DOHH2 (cell line): ENCODE data around the gene CD79A.
A peak's percentile ranks its signal among the peaks of the same experiment; 100 is the strongest.

Experiments
- H3F3A ChIP-seq: fragments of 200-600 bp; sonication (generic), shearing (Covaris generic); 2 replicates; pipeline ENCODE4 v1.6.0; 2016; ENCODE audit warnings: antibody characterized with exemption, mild to moderate bottlenecking; ENCODE audit not compliant: control insufficient read depth, insufficient read depth
- H3K27ac ChIP-seq: fragments of 200-600 bp; sonication (generic); 2 replicates; pipeline ENCODE4 v1.5.1; 2014; ENCODE audit warnings: low read depth, mild to moderate bottlenecking, low read length, moderate library complexity
- H3K27me3 ChIP-seq: fragments of 200-600 bp; sonication (generic); 2 replicates; pipeline ENCODE4 v1.6.1; 2014; ENCODE audit warnings: mild to moderate bottlenecking, low read length, mixed read lengths; ENCODE audit not compliant: control insufficient read depth
- H3K36me3 ChIP-seq: fragments of 200-600 bp; sonication (generic); 2 replicates; pipeline ENCODE4 v1.6.1; 2014; ENCODE audit warnings: mild to moderate bottlenecking, low read length, moderate library complexity, mixed read lengths; ENCODE audit not compliant: control insufficient read depth
- H3K4me1 ChIP-seq: fragments of 200-600 bp; sonication (generic); 2 replicates; pipeline ENCODE4 v1.6.1; 2014; ENCODE audit warnings: mild to moderate bottlenecking, low read length, mixed read lengths; ENCODE audit not compliant: control insufficient read depth
- H3K4me2 ChIP-seq: fragments of 200-600 bp; sonication (generic); 2 replicates; pipeline ENCODE4 v1.6.0; 2014; ENCODE audit warnings: mild to moderate bottlenecking, low read length, moderate library complexity
- H3K4me3 ChIP-seq: fragments of 200-600 bp; sonication (generic); 2 replicates; pipeline ENCODE4 v1.5.1; 2014; ENCODE audit warnings: mild to moderate bottlenecking, low read length, mixed read lengths
- H3K79me2 ChIP-seq: fragments of 200-600 bp; sonication (generic); 2 replicates; pipeline ENCODE4 v1.6.1; 2014; ENCODE audit warnings: mild to moderate bottlenecking, low read length, mixed read lengths; ENCODE audit not compliant: control insufficient read depth
- H3K9me2 ChIP-seq: fragments of 200-600 bp; sonication (generic); replicated peaks from 2 replicates; pipeline ENCODE4 v1.6.1; 2014; ENCODE audit warnings: mild to moderate bottlenecking, low read length, mixed read lengths; ENCODE audit not compliant: control insufficient read depth
- H3K9me3 ChIP-seq: fragments of 200-600 bp; sonication (generic); 2 replicates; pipeline ENCODE4 v1.6.1; 2014; ENCODE audit warnings: antibody characterized with exemption, low read length, mixed read lengths; ENCODE audit not compliant: control insufficient read depth, insufficient read depth
- H4K20me1 ChIP-seq: fragments of 200-600 bp; sonication (generic); 2 replicates; pipeline ENCODE4 v1.6.0; 2014; ENCODE audit warnings: low read depth, mild to moderate bottlenecking, antibody characterized with exemption, low read length, moderate library complexity; ENCODE audit not compliant: control insufficient read depth, insufficient read depth
- EZH2phosphoT487 ChIP-seq: fragments of 200-600 bp; sonication (generic); IDR thresholded peaks from 2 replicates; pipeline ENCODE4 v1.6.1; 2017; ENCODE audit warnings: borderline replicate concordance, mild to moderate bottlenecking, antibody characterized with exemption, low read length, moderate library complexity, mixed read lengths
- TF ChIP-seq, protein P1 (sequence below): fragments of 200-600 bp; sonication (generic); IDR thresholded peaks from one replicate; pipeline ENCODE4 v1.5.1; 2014; ENCODE audit warnings: antibody characterized with exemption, mild to moderate bottlenecking, low read depth, low read length; ENCODE audit not compliant: poor library complexity, severe bottlenecking

Gene CD79A

DNA sequence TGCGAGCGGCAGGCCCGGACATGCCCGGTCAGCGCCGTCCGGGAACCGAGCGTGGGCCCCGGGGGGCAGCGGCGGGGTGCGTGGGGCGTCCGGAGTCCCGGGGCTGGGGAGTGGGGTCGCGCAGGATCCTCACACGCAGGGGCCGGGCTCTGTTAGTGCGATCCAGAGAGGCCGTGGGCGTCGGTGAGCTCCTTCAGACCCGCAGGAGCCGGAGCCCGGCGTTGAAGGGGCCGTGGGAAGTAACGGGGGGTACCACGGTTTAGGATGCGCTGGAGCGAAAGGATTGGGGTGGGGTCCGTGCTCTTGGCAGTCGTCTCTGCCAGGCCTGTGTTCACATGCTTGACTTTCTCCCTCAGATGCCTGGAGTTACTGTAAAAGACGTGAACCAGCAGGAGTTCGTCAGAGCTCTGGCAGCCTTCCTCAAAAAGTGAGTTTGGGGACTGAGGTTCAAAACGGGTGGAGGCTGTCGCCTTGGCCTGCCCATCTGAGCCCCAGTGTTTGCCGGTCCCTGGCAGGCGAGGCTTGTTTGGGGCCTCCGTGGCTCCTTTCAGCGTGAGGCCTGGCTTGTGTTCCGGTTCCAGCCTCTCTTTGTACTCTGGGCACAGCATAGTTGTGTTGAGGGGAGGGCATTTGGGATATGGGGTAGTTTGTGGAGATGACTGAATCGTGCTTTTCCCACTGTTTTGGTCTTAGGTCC lies 16.5 kb upstream of the CD79A start:
- peak overlapping the region; percentile 87 for H3K4me3 ChIP-seq
- H3K4me1 ChIP-seq: peaks cover 68% of the 10 kb centered on the region
- H3K79me2 ChIP-seq: peaks cover 56% of the 10 kb centered on the region
- peak overlapping the region; percentile 81 for H3K27ac ChIP-seq
- H3K9me3 ChIP-seq: no peaks in the 10 kb centered on the region
- H4K20me1 ChIP-seq: peaks cover 37% of the 10 kb centered on the region
- H3K4me2 ChIP-seq: peak overlapping the region; percentile 88
- TF ChIP-seq, protein P1, sequence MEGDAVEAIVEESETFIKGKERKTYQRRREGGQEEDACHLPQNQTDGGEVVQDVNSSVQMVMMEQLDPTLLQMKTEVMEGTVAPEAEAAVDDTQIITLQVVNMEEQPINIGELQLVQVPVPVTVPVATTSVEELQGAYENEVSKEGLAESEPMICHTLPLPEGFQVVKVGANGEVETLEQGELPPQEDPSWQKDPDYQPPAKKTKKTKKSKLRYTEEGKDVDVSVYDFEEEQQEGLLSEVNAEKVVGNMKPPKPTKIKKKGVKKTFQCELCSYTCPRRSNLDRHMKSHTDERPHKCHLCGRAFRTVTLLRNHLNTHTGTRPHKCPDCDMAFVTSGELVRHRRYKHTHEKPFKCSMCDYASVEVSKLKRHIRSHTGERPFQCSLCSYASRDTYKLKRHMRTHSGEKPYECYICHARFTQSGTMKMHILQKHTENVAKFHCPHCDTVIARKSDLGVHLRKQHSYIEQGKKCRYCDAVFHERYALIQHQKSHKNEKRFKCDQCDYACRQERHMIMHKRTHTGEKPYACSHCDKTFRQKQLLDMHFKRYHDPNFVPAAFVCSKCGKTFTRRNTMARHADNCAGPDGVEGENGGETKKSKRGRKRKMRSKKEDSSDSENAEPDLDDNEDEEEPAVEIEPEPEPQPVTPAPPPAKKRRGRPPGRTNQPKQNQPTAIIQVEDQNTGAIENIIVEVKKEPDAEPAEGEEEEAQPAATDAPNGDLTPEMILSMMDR: no peak
- no peak for TF ChIP-seq EZH2phosphoT487
- H3K27me3 ChIP-seq: no peaks in the 10 kb centered on the region
- H3K36me3 ChIP-seq: peaks cover 54% of the 10 kb centered on the region
- peaks cover 48% of the 10 kb centered on the region for H3F3A ChIP-seq
- H3K9me2 ChIP-seq: no peaks in the 10 kb centered on the region

DNA sequence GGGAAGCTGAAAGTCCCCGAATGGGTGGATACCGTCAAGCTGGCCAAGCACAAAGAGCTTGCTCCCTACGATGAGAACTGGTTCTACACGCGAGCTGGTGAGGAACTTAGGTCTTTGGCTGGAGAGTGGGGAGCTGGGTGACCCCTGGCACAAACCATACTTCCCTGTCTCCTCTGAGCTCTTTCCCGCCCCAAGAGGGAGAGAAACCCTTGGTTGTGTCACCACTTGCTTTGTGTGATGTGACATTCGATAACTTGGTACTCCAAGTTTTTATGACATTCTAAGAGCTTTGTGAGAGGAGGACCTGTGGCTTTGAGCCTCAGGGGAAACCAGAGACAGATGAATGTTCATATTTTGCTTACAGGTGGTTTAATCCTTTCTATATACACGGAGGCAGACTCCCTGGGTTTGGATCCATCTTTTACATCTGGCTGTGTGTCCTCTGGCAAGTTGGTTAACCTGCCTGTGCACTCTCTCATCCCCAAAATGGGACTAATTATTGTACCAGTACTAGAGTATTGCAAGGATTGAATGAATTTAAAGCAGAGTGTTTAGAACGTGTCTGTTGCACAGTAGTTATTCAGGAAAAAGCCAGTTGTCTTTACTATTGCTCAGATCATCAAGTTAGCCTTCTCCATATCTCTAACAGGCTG lies 15.8 kb upstream of the CD79A start:
- Histone ChIP-seq H3K27ac (peak overlapping the region; percentile 81), H3F3A (peaks cover 50% of the 10 kb centered on the region), H3K36me3 (peaks cover 58% of the 10 kb centered on the region), H3K79me2 (peaks cover 60% of the 10 kb centered on the region), H3K9me2 (no peaks in the 10 kb centered on the region), H3K27me3 (no peaks in the 10 kb centered on the region), H3K4me3 (peak overlapping the region; percentile 87), H3K4me1 (peaks cover 73% of the 10 kb centered on the region), H3K4me2 (peak overlapping the region; percentile 88), H4K20me1 (peaks cover 37% of the 10 kb centered on the region), H3K9me3 (no peaks in the 10 kb centered on the region)
- TF ChIP-seq, protein P1: no peak

DNA sequence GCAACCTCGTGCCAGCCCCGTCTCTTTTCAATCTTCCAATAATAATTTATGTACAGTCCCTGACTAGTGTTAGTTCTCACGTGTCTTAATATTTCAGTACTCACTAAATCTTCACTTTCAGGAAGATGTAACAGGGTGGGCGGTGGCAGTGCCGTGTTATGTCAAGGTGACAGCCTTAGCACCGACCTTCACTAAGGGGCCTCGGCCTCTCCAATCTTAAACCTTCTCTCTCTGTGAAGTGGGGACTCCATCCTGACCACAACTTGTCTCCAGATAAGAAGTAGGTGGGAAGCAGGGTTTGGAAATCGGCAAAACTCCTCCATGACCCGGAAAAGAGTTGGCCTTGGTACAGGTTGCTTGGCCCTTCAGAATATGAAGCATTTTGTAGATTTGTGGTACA lies 15.2 kb upstream of the CD79A start:
- Histone ChIP-seq H3K4me2 (peak overlapping the region; percentile 88), H3K79me2 (peaks cover 66% of the 10 kb centered on the region), H3K9me2 (no peaks in the 10 kb centered on the region), H3F3A (peaks cover 53% of the 10 kb centered on the region), H3K4me1 (peaks cover 79% of the 10 kb centered on the region), H3K27me3 (no peaks in the 10 kb centered on the region), H3K27ac (peak overlapping the region; percentile 81), H3K9me3 (no peaks in the 10 kb centered on the region), H4K20me1 (peaks cover 37% of the 10 kb centered on the region), H3K36me3 (peaks cover 64% of the 10 kb centered on the region), H3K4me3 (peak overlapping the region; percentile 87)
- TF ChIP-seq, protein P1: no peak
- TF ChIP-seq EZH2phosphoT487: no peak
